Activated naive CD8-positive, alpha-beta T cell treated with anti-CD3 and anti-CD28 coated beads, Interleukin-2, amount 50 U/mL, for 24 hours (primary cell): ENCODE results near the gene ADAT3.

Source experiments
- ATAC-seq: fragments of 150-1000 bp; cut with Tn5 transposase; one replicate; pipeline ENCODE4 v1.10.0; 2021
- DNase-seq: peaks from one replicate; pipeline ENCODE4 v3.0.0; 2021
- H3K27ac Mint-ChIP-seq: one replicate; pipeline ENCODE4 v1.8.0; 2021; ENCODE audit warnings: mild to moderate bottlenecking, mixed read lengths
- H3K27me3 Mint-ChIP-seq: one replicate; pipeline ENCODE4 v1.8.0; 2021; ENCODE audit warnings: mixed read lengths
- H3K36me3 Mint-ChIP-seq: one replicate; pipeline ENCODE4 v1.8.0; 2021; ENCODE audit warnings: low read depth, mixed read lengths
- H3K4me1 Mint-ChIP-seq: one replicate; pipeline ENCODE4 v1.8.0; 2021; ENCODE audit warnings: mixed read lengths
- H3K4me3 Mint-ChIP-seq: one replicate; pipeline ENCODE4 v1.8.0; 2021; ENCODE audit warnings: mild to moderate bottlenecking, moderate library complexity, mixed read lengths
- H3K9me3 Mint-ChIP-seq: one replicate; pipeline ENCODE4 v1.8.0; 2021; ENCODE audit warnings: mixed read lengths

Gene ADAT3

DNA sequence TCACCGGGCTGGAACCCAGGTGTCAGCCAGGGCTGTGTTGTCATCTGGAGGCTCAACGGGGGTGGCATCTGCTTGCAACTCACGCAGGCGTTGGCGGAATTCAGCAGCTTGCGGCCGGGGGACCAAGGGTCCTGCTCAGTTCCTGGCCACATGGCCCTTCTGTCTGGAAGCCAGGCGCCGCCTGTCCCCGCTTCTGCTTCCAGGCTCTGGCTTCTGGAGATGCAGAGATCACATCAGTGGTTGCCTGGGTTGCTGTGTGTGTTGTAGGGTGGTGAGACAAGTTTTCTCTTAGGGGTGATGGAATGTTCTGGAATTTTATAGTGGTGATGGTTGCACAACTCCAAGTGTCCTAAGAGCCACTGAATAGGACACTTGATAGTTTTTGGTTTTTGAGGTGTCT lies 5.0 kb downstream of the ADAT3 start:
- Mint-ChIP-seq H3K9me3 (no peaks in the 10 kb centered on the region), H3K27me3 (no peaks in the 10 kb centered on the region), H3K4me3 (no peak overlapping the region), H3K27ac (no peak overlapping the region), H3K4me1 (peaks cover 29% of the 10 kb centered on the region), H3K36me3 (peaks cover 7% of the 10 kb centered on the region)
- ATAC-seq: no peak
- DNase-seq: no peak

DNA sequence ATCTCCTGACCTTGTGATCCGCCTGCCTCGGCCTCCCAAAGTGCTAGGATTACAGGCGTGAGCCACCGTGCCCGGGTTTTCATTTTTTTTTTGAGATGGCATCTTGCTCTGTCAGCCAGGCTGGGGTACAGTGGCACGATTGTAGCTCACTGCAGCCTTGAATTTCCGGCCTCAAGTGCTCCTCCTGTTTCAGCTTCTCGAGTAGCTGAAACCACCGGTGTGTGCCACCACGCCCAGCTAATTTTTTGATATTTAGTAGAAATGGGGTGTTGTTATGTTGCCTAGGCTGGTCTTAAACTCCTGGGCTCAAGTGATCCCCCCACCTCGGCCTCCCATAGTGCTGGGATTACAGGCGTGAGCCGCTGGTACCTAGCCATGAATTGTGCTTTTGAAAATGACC lies 5.9 kb downstream of the ADAT3 start:
- DNase-seq: no peak
- Mint-ChIP-seq H3K27ac (no peak overlapping the region), H3K9me3 (no peaks in the 10 kb centered on the region), H3K27me3 (no peaks in the 10 kb centered on the region), H3K4me1 (peaks cover 24% of the 10 kb centered on the region), H3K4me3 (no peak overlapping the region), H3K36me3 (peaks cover 3% of the 10 kb centered on the region)
- no peak for ATAC-seq

DNA sequence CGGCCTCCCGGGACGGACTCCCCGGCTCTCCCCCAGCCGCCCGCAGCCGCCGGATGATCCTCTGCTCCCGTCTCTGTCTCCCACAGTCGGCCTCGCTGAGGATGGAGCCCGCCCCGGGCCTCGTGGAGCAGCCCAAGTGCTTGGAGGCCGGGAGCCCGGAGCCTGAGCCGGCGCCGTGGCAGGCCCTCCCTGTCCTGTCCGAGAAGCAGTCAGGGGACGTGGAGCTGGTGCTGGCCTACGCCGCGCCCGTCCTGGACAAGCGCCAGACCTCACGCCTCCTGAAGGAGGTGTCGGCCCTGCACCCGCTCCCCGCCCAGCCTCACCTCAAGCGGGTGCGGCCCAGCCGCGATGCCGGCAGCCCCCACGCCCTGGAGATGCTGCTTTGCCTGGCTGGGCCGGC lies 6.8 kb downstream of the ADAT3 start:
- H3K36me3 Mint-ChIP-seq: peaks cover 3% of the 10 kb centered on the region
- H3K4me3 Mint-ChIP-seq: no peak overlapping the region
- no peak for ATAC-seq
- DNase-seq: no peak
- H3K27ac Mint-ChIP-seq: no peak overlapping the region
- peaks cover 24% of the 10 kb centered on the region for H3K4me1 Mint-ChIP-seq
- no peaks in the 10 kb centered on the region for H3K9me3 Mint-ChIP-seq
- H3K27me3 Mint-ChIP-seq: no peaks in the 10 kb centered on the region

DNA sequence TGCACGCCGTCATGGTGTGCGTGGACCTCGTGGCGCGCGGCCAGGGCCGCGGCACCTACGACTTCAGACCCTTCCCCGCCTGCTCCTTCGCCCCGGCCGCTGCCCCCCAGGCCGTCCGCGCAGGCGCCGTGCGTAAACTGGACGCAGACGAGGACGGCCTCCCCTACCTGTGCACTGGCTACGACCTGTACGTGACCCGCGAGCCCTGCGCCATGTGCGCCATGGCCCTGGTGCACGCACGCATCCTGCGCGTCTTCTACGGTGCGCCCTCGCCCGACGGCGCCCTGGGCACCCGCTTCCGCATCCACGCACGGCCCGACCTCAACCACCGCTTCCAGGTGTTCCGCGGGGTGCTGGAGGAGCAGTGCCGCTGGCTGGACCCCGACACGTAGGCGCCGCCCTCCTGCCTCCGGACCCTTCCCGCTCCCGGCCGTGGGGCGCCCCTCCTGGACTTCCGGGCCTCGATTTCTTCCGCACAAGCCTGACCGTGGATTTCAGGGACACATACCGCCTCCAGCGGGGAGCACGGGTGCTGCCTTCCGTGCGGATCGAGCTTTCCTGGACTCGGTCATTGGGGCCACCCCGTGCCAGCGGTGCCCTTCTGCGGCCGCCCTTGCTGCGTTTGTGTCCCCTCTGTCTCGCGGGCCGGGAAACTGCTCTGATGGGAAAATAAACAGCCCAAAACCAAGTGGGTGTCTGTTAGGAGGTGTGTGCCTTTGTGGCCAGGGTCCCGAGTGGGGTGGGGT lies 7.7 kb downstream of the ADAT3 start:
- H3K4me3 Mint-ChIP-seq: no peak overlapping the region
- H3K27ac Mint-ChIP-seq: no peak overlapping the region
- ATAC-seq (no peak), DNase-seq (no peak)
- peaks cover 21% of the 10 kb centered on the region for H3K4me1 Mint-ChIP-seq
- peaks cover 3% of the 10 kb centered on the region for H3K36me3 Mint-ChIP-seq
- H3K27me3 Mint-ChIP-seq: no peaks in the 10 kb centered on the region
- no peaks in the 10 kb centered on the region for H3K9me3 Mint-ChIP-seq

DNA sequence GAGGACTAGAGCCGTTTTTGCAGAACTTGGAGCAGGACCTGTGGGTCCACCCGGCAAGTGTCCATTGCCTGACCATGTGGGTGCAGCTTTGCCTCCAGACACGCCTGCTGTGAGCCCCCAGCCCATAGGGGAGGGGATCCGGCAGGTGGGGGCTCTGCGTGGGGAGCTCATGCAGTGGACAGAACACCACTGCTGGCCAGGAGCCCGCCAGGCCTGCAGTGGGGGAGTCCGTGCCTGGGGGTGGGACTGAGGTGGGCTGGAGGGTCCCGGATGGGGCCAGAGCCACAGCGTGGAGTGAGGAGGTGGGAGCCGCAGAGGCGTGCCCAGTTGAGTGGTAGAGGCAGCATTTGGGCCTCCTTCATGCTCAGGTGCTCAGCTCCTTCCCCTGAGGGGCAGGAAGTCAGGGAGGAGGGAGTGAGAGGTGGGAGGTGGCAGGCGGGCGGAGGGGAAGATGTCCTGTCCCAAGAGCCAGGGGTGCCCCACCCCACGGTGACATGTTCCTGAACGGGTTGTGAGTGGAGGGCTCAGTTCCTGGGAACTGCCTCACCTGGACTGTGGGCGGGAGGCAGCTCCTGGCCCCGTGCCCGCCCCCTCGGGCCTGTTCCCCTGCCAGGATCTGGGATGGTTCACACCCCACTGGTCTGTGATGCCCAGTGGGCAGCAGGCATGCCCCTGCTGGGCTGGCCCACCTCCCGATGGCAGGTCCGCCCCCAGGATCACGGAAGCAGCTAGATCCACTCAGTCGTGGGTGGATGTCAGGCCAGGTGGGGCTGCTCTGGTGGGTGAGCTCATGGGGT lies 8.8 kb downstream of the ADAT3 start:
- ATAC-seq: no peak
- Mint-ChIP-seq H3K36me3 (peaks cover 3% of the 10 kb centered on the region), H3K4me3 (no peak overlapping the region), H3K4me1 (peaks cover 16% of the 10 kb centered on the region), H3K27ac (no peak overlapping the region), H3K9me3 (no peaks in the 10 kb centered on the region), H3K27me3 (no peaks in the 10 kb centered on the region)
- DNase-seq: no peak

DNA sequence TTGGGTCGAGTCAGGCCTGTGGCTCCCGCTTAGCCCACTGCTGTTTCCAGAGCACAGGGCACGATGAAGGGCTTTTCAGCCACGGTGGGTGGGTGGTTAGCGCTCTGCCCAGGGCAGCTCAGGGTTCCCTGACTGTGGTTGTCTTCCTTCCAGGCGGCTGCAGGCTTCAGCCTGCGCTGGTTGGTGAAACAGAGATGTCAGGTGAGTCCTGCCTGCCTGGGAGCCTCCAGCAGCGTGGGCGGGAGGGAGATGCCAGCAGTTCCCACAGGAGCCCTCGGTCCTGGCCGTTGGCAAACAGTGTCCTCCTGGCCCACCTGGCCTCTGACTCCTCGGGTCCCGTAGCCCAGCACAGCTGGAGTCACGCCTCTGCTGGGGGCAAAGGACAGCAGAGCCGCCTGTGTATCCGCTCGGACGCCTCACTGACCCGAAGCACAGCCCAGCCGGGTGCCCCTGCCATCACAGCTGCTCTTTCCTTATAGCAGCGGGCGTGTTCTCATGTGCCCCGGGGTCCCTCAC lies 9.7 kb downstream of the ADAT3 start:
- Mint-ChIP-seq H3K4me3 (no peak overlapping the region), H3K27me3 (no peaks in the 10 kb centered on the region), H3K27ac (no peak overlapping the region), H3K9me3 (no peaks in the 10 kb centered on the region), H3K36me3 (peaks cover 3% of the 10 kb centered on the region), H3K4me1 (peaks cover 7% of the 10 kb centered on the region)
- ATAC-seq (no peak), DNase-seq (no peak)

DNA sequence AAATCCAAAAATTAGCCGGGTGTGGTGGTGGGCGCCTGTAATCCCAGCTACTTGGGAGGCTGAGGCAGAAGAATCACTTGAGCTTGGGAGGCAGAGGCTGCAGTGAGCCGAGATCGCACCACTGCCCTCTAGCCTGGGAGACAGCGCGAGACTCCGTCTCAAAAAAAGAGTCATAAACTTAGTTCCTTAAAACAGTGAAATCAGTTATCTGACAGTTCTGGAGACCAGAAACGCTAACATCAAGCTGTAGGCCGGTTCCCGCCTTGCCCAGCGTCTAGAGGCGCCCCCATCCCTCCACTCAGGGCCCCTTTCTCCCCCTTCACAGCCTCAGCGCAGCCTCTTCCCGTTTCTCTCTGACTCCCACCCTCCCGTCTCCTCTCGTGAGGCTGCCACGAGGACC lies 11.9 kb downstream of the ADAT3 start:
- ATAC-seq (no peak), DNase-seq (no peak)
- no peaks in the 10 kb centered on the region for H3K9me3 Mint-ChIP-seq
- no peaks in the 10 kb centered on the region for H3K27me3 Mint-ChIP-seq
- no peak overlapping the region for H3K27ac Mint-ChIP-seq
- H3K4me1 Mint-ChIP-seq: peaks cover 2% of the 10 kb centered on the region
- peaks cover 5% of the 10 kb centered on the region for H3K36me3 Mint-ChIP-seq
- H3K4me3 Mint-ChIP-seq: no peak overlapping the region

DNA sequence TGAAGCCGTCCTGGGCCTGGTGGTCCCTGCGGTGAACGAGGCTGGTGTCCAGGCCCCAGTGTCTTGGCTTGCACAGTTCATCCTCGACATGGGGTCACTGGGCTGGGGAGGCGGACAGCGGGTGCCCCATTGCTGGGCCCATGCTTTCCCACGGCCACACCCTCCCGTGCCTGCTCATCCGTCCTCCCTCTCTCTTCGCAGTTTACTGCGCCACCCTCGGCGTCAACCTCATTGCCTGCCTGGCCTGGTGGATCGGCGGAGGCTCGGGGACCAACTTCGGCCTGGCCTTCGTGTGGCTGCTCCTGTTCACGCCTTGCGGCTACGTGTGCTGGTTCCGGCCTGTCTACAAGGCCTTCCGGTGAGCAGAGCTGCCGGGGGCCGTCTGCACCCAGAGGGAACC lies 12.7 kb downstream of the ADAT3 start:
- DNase-seq (no peak), ATAC-seq (no peak)
- Mint-ChIP-seq H3K4me1 (peaks cover 2% of the 10 kb centered on the region), H3K27ac (no peak overlapping the region), H3K9me3 (no peaks in the 10 kb centered on the region), H3K4me3 (no peak overlapping the region), H3K27me3 (no peaks in the 10 kb centered on the region), H3K36me3 (peaks cover 5% of the 10 kb centered on the region)

DNA sequence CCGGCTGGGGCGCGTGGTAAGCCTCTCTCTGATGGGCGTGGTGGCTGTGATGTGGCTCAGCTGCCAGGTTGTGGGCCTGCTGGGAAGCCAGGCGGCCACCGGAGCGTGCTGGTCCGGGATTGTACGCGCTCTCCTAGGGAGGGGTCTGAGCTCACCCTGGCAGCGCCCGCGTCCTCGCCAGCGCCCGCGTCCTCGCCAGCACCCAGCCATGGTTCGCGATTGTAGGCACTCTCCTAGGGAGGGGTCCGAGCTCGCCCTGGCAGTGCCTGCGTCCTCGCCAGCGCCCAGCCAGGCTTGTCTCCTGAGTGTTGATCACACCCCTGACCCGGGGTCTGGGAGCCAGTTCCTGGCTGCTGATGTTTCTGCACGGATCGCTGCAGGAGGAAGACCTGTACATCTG lies 13.8 kb downstream of the ADAT3 start:
- Mint-ChIP-seq H3K4me3 (no peak overlapping the region), H3K27me3 (no peaks in the 10 kb centered on the region), H3K36me3 (peaks cover 2% of the 10 kb centered on the region), H3K4me1 (peaks cover 3% of the 10 kb centered on the region), H3K27ac (no peak overlapping the region), H3K9me3 (no peaks in the 10 kb centered on the region)
- DNase-seq: no peak
- no peak for ATAC-seq

DNA sequence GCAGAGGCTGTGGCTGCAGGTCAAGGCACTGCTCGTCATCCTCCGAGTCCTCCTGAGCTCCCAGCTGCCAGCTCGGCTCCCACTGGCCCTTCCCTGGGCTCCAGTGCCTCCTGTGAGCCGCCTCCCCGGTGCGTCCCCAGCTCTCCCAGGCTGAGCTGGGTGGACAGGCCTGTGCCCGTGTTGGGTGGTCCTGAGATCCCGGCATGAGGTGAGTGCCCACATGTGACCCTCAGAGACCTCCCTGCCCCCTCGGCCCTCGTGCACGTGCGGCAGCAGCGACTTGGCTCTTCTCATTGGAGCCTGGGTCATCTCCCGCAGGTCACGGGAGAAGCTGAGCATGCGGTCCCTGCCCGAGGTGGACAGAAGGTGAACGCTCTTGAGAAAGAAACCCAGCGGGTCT lies 15.4 kb downstream of the ADAT3 start:
- no peaks in the 10 kb centered on the region for H3K27me3 Mint-ChIP-seq
- H3K27ac Mint-ChIP-seq: no peak overlapping the region
- ATAC-seq: no peak
- no peak for DNase-seq
- H3K4me3 Mint-ChIP-seq: no peak overlapping the region
- H3K4me1 Mint-ChIP-seq: peaks cover 3% of the 10 kb centered on the region
- H3K9me3 Mint-ChIP-seq: no peaks in the 10 kb centered on the region
- peaks cover 2% of the 10 kb centered on the region for H3K36me3 Mint-ChIP-seq

DNA sequence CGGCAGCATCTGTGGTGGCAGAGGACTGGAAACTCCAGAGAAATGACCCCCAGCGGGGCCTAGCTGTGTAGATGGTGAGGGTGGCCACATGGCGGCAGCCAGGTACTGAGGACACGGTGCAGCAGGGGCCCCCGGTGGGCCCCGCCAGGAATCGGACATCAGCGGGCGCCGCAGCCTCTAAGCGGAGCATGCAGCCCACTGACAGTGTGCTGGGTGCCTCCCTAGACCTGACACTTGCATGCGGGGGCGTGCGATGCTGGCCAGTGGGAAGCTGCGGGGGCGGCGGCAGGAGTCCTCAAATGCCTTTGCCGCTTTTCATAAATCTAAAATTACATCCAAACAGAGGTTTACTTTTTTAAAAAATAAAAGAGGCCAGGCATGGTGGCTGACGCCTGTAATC lies 16.1 kb downstream of the ADAT3 start:
- H3K27me3 Mint-ChIP-seq: no peaks in the 10 kb centered on the region
- H3K27ac Mint-ChIP-seq: no peak overlapping the region
- H3K4me1 Mint-ChIP-seq: peaks cover 3% of the 10 kb centered on the region
- H3K4me3 Mint-ChIP-seq: no peak overlapping the region
- no peak for DNase-seq
- no peaks in the 10 kb centered on the region for H3K9me3 Mint-ChIP-seq
- H3K36me3 Mint-ChIP-seq: peaks cover 2% of the 10 kb centered on the region
- no peak for ATAC-seq

DNA sequence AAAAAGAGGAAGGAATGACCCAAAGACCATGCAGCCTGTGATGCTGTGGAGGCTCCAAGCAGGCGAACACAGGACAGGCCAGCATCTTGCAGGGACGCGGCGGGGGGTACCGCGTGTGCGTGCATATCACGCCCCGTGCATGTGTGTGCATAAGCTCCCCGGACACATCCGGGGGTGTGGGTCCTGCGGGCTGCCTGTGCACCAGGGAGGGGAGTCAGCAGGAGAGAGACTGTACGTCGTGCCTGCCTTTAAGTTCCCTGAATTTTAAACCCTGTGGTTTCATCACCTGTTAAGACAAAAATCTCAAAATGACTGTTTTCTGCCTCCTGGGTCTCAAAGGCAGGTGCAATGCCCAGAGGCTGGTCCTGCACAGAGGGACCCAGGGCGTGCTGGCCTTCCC lies 16.6 kb downstream of the ADAT3 start:
- no peak overlapping the region for H3K4me3 Mint-ChIP-seq

DNA sequence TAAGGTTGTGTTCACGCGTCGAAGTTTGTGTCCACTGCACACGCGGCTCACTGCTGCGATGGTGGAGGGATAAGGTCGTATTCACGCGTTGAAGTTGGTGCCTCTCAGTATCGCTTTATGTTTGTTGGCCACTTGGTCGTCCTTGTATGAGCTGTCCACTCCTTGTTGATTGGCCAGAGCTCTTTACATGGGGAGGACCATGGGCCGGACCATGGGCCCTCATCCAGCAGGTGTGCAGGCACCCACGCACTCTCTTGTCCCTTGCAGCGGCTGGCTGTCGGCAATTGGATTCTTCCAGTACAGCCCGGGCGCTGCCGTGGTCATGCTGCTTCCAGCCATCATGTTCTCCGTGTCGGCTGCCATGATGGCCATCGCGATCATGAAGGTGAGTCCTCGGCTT lies 17.6 kb downstream of the ADAT3 start:
- DNase-seq (no peak), ATAC-seq (no peak)
- Mint-ChIP-seq H3K36me3 (peaks cover 2% of the 10 kb centered on the region), H3K27ac (no peak overlapping the region), H3K9me3 (no peaks in the 10 kb centered on the region), H3K27me3 (no peaks in the 10 kb centered on the region), H3K4me3 (no peak overlapping the region), H3K4me1 (peaks cover 7% of the 10 kb centered on the region)

More for the DNA sequence above, 16.6 kb downstream of the ADAT3 start:
- Mint-ChIP-seq H3K27ac (no peak overlapping the region), H3K36me3 (peaks cover 2% of the 10 kb centered on the region), H3K9me3 (no peaks in the 10 kb centered on the region), H3K27me3 (no peaks in the 10 kb centered on the region), H3K4me1 (peaks cover 3% of the 10 kb centered on the region)
- ATAC-seq (no peak), DNase-seq (no peak)

DNA sequence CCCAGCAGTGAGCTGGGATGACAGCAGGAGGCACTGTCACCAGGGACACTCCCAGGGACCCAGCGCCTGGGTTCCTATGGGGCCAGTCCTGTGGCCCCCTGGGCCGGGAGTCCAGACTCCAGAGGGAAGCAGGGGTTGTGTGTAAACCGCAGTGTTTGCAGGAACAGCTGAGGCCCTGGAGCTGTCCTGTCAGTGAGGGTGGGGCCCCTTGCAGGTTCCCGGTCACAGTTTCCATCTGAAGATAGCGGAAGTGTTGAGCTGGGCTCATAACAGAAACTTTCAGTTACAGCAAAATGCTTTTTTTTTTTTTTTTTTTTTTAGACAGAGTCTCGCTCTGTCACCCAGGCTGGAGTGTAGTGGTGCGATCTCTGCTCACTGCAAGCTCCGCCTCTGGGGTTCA lies 18.1 kb downstream of the ADAT3 start:
- no peaks in the 10 kb centered on the region for H3K9me3 Mint-ChIP-seq
- peak overlapping the region; percentile 22 for H3K27ac Mint-ChIP-seq
- DNase-seq (no peak), ATAC-seq (peak; percentile 61)
- no peaks in the 10 kb centered on the region for H3K27me3 Mint-ChIP-seq
- peaks cover 9% of the 10 kb centered on the region for H3K4me1 Mint-ChIP-seq
- H3K36me3 Mint-ChIP-seq: peaks cover 2% of the 10 kb centered on the region
- H3K4me3 Mint-ChIP-seq: no peak overlapping the region

DNA sequence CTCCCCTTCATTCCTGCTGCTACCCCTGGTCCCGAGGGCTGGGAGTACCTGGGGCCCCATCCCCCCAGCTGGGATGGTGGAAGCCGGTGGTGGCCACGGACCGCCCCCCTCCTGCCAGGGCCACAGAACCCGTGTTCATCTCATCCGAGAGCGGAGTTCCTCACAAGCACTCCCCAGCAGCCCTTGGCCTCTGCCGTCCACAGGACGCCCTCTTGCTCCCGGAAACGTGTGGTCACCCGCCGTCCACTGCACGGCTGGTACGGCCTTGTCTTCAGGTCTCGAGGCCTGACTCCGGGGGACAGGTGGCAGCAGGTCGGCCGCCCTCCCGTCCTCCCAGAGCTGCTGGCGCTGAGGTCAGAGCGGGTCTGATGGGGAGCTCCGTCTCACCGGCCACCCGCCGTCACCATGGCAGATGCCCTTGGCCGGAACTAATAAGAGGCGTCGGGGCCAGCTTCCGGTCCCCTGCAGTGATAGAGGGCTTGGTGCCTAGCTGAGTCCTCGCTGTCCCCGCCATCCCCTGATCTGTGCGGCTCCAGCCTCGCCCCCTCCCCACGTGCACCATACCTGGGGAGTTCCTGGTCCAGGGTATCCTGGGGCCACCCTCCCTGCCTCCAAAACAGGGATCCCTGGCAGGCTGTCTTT lies 19.2 kb downstream of the ADAT3 start:
- peaks cover 2% of the 10 kb centered on the region for H3K36me3 Mint-ChIP-seq
- no peak for ATAC-seq
- H3K27me3 Mint-ChIP-seq: no peaks in the 10 kb centered on the region
- peaks cover 9% of the 10 kb centered on the region for H3K4me1 Mint-ChIP-seq
- no peak for DNase-seq
- no peaks in the 10 kb centered on the region for H3K9me3 Mint-ChIP-seq
- no peak overlapping the region for H3K27ac Mint-ChIP-seq
- H3K4me3 Mint-ChIP-seq: no peak overlapping the region
